Hippocampal formation (tissue), 2 donors: ENCODE measurements around the gene VAV2.
"Not testable (repeated sequence)": the region's sequence is repeated elsewhere in the genome, so short reads cannot be mapped to it uniquely, and the experiment has no call there.

Source experiments
- DNase-seq, 2 donors: peaks; one replicate each; lab custom pipeline; 2025; lab: John Stamatoyannopoulos, UW

Gene VAV2

DNA sequence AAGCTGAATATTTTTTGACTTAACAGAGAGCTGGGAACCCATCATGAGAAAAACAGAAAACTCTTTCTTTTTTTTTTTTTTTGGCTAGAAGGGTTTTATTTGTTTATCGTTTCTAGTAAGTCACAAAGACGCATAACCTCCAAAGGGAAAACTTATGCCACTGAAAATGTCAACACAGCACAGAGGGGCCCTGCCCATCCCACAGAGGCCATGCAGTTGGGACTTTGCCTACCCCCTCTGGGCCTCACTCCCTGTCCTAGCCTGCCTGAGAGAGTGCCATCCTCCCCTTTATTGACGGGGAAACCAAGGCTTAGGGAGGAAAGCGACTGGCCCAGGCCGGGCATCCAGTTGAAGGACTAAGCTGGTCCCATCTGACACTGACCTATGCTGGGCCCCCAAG, 74.7 kb downstream of the VAV2 start:
- no peak for DNase-seq

DNA sequence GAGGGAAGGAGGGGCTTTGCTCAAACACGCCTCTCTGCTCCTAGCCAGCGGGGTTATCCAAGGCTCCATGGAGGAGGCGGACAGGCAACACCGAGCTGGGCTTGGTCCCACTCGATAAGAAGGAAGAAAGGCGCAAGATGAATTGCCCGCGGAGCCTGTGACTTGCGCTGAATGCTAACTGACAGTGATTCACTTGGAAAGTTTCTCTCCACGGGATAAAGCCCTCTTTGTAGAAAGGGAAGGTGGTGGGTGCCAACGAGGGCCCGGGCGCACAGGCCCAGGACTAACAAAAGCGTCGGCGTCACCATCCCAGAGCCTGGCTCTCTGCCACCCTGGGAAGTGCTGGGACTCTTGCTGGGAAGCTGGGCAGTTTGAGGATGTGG, 76.0 kb downstream of the VAV2 start:
- peak; percentile 73 to 82 for DNase-seq

DNA sequence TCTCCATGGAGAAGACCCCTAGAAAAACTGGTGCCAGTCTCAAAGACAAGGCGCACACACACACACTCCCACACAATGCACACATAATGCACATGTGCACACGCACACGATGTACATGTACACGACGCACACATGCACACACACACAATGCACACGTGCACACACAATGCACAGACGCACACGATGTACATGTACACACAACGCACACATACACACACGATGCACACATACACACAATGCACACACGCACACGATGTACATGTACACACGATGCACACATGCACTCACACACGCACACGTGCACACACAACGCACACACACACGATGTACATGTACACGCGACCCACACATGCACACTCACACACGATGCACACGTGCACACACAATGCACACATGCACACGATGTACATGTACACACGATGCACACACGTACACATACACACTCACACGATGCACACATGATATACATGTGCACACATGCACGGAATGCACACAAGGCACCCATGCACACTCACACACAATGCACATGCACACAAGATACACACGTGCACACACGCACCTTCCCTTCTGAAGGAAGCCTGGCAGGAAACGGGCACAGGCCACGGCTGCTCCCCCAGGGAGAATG, 76.5 kb downstream of the VAV2 start:
- DNase-seq: no peak

DNA sequence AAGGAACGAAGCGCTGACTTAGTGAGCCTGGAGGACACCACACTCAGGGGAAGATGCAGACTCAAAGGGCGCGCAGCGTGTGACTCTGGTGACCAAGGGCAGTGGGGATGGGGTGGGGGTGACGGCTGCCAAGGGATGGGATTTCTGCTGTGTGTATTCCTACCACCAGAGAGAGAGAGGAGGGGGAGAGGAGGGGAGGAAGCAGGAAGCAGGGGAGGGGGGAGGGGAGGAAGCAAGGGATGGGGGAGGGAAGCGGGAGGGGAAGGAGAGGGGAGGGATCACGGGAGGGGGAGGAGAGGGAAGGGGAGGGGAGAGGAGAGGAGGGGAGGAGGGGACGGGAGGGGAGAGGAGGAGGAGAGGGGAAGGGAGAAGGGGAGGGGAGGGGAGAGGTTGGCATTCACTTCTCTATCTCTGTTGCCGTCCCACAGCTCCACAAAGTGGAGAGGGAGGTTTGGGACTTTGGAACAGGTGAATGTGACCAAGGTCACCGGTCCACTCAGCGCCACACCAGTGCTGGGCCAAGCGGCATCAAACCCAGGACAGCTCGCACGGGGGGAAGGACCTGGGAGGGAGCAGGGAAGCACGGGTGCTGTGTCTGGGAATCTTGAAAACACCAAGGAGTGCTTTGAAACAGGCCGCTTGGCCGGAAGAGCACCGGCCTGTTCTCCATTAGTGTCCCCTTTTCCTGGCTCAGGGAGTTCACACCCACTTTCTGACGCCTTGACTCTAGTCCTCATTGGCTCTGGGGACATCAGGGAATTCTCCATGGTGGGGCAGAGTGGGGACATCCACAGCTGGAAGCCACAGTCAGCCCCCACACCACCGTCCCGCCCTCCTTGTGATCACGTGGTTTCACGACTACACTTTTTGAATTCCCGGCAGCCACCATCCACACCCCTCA, 77.4 kb downstream of the VAV2 start:
- DNase-seq: no peak

DNA sequence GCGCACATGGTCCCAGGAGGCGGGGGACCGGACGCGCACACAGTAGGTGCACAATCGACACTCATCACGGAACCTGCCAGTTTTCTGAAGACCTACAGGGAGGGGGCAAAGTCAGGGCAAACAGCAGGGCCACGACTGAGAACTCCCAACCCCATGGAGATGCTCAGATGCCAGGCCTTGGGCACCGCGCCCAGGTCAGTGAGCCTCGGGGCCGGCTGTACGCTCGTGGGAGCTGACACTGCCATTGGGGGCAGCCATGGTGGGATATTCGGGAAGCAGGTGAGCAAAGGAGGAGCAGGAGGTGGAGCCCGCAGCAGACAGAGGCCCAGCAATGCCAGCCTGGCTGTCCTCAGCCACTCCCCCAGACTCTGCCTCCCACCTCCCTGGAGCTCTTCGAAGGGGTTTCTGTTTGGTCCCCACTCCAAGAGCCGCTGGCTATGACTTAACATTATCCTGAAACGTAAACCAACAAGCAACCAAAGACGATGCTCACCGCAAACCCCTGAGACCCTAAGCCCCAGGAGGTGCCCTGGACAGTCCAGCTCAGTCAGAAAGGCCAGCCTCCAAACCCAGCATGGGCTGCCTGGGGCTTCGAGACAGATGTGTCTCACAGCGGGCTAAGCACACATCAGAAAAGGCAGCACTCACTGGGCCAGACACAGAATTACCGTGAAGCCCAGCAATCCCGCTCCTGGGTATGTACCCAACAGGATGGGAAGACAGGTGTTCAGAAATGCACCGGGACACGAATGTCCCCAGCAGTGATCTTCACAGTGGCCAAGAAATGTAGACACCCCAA, 78.4 kb downstream of the VAV2 start:
- no peak for DNase-seq

DNA sequence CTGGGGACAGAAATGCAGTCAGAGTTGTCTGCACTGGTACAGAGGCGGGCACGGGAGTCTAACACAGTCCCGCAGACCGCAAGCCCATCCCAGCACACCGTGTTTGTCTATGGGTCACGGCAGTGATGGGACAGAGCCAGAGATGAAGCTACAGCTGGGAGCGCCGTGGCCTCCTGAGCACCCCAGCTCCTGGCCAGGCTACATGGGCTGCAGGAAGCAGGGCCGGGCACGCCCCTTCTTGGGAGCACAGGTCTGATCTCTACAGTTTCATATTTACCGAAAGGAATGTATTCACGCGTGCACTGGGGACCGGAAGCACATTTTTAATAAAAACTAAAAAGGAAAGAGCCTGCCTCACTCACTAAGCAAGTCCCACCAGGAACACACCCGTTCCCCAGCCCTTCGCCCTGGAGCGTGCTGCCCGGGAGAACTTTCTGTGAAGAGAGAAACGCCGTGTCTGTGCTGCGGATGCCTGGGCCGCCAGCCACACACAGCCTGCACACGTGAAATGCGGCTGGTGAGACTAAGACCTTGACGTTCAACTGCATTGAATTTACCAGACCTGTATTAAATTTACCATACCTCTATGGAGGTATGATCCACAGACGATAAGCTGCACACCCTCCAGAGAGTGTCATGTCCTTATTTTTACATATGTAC, 81.1 kb downstream of the VAV2 start:
- no peak for DNase-seq

DNA sequence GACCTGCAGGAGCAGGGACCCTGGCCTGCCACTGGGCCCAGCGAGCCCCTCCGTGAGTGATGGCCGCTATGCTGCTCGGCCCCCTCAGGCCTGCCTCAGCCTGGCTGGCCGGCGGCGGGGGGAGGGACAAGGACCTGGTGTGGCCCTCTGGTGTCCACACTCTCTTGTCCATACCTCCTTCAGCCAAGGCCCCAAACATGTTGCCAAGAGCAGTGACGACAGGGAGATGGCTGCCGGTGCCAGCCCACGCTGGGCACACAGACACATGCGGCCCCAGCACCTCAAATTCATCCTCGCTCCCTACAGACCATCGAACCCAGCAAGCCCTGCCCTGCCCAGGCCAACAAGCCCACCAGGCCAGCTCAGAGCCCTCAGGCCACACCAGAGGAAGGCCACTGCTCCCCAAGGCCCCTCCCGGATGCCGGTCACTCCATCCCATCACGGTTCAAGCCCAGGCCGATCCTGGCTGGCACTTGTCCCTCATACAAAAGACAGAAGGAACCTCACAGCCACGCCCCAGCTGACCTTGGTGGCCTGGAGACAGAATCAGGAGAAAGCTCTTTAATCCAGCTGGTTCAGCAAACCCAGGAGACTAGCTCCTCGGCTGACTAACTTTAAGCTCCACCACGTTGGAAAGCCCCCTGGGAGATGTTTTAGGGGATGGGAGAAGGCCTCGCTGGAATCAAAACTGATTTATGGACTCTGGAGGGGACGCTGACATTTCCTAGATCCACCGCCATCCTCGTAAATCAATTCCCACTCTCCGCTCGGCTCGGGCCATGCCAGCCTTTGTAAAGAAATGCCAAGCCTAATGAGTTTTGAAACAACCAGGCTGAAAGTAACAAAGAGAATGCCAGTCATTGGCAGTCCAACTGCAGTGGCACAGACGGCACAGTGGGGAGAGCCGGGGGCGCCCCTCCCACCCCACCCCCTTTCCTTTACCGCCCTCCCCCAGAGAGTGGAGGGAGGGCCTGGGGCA, 84.9 kb downstream of the VAV2 start:
- peak in 1 of 2 donors; percentile 40 for DNase-seq

DNA sequence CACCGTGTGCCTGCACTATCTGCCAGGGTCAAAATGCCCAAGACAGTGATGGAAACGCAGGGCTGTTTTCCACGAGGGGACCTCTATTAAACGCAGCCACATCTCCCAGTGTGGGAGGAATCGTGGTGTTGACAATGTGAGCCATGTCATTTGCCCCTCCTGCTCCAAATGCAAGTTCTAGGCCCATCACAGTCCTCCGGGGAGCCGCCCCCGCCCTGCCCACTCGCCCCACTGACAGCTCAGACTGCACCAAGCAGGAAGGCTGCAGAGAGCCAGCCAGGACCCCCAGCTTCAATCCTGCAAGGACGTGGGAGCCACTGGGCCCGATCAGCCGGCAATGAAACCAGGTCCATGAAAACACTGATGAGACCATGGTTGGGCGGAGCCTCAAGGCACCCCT, 85.9 kb downstream of the VAV2 start:
- DNase-seq: no peak

DNA sequence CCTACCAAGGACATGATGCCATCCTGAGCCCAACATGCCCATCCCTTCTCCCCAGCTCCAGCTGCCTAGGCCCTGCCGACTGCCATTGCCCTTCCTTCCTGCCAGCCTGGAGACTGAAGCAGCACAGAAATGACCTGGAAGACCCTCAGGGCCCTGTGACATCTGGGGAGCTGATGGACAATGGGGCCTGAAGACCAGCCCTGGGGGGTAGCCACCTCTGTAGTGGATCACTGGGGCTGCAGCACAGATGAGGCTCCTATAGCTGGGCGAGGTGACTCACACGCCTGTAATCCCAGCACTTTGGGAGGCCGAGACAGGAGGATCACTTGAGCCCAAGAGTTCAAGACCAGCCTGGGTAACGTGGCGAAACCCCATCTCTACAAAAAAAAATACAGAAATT, 86.6 kb downstream of the VAV2 start:
- DNase-seq: no peak

DNA sequence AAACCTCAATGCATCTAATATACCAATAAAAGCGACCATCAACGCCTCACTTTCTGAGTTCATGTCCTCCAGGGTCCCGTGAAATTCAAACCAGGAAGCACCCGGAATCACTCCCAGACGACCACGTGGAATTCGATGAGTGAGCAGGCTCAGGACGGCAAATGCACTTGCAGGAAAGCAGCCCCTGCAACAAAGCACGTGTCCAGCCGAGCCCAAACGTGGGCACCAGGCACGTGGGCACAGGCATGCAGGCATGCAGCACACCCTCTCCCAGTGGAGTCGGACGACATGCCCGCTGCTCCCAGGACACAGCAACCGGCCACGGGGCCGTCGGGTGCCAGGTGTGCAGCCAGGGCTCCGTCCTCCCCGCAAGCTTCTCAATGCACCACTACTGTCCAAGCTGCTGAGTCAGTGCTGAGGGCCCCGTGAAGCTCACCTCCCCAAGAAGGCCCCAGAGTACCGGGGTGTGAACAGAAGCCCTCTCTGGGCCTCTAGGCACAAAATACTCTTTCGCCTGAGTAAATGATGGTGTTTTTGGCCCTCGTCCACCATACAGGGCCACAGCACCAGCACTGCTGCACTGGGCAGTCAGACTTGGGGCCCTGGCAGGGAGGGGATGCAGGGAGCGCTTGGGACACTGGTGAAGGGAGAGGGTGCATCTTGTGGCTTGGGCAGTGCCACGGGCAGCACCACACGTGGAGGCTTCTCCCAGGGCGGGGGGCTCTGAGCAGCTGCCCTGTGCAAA, 87.6 kb downstream of the VAV2 start:
- no peak for DNase-seq

DNA sequence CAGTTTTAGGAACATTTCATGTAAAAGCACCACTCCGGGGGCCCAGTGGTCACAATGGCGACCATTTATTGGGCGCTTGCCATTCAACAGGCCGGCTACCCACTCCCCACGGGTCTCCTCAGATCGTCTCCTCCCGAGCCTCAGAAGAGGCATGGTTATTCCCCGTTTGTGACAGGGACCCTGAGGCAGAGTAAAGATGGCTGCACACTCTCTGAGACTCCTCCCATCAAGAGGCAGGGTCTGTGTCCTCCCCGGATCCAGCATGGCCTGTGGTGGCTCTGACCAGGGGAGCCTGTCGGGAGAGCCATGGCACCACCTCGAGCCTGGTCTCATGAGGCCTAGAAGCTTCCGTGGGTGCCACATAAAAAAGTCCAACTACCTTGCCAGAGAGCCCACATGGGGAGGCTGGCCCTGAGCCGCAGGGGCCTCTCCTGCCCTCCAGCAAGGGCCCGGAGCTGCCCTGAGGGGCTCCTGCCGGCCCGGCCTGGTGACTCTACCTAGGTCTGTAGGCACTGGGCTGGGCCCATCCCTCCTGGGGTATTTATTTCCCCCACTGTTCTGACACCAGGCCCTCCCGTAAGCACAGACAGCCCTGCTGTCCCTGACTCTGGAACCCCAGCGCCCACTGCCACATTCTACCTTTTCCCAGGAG, 90.8 kb downstream of the VAV2 start:
- no peak for DNase-seq

DNA sequence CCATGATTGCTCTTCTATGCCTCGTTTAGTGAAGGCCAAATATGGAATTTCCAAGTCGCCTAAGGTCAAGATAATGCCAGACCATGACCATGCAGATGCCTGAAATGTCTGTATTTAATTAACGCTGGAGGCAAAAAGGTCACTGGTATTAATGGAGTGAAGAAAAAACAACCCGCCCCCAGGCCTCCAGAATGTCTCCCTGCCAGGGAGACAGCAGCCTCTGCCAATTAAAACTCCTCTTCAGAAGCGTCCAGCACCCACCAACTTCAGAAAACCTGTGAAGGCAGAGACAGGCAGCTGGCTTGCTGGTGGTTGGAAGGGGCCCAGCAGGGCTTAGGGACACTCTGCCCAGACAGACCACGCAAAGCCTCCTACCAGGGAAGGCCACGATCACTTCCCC, 94.4 kb downstream of the VAV2 start:
- DNase-seq: no peak

DNA sequence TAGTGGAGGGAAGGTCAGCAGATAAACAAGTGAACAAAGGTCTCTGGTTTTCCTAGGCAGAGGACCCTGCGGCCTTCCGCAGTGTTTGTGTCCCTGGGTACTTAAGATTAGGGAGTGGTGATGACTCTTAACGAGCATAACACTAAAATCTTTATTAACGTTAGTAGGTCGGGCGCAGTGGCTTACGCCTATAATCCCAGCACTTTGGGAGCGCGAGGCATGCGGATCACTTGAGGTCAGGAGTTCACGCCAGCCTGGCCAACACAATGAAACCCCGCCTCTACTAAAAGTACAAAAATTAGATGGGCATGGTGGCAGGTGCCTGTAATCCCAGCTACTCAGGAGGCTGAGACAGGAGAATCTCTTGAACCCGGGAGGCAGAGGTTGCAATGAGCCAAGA, 96.1 kb downstream of the VAV2 start:
- DNase-seq: not testable (repeated sequence)

DNA sequence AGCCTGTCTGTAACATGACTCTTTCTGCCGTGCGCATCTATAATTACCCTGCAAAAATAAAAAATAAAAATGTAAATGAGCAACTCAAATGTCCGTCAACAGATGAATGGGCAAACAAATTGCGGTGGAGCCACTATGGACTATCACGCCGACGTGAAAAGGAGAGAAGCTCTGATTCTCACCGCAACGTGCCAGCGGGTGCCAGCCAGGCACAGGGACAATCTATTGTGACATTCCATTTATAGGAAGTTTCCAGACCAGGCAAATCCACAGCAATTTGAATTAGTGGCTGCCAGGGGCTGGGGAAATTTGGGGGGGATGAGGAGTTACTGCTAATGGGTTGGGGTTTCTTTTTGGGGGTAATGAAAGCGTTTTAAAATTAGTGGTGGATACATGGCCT, 96.8 kb downstream of the VAV2 start:
- DNase-seq: no peak

DNA sequence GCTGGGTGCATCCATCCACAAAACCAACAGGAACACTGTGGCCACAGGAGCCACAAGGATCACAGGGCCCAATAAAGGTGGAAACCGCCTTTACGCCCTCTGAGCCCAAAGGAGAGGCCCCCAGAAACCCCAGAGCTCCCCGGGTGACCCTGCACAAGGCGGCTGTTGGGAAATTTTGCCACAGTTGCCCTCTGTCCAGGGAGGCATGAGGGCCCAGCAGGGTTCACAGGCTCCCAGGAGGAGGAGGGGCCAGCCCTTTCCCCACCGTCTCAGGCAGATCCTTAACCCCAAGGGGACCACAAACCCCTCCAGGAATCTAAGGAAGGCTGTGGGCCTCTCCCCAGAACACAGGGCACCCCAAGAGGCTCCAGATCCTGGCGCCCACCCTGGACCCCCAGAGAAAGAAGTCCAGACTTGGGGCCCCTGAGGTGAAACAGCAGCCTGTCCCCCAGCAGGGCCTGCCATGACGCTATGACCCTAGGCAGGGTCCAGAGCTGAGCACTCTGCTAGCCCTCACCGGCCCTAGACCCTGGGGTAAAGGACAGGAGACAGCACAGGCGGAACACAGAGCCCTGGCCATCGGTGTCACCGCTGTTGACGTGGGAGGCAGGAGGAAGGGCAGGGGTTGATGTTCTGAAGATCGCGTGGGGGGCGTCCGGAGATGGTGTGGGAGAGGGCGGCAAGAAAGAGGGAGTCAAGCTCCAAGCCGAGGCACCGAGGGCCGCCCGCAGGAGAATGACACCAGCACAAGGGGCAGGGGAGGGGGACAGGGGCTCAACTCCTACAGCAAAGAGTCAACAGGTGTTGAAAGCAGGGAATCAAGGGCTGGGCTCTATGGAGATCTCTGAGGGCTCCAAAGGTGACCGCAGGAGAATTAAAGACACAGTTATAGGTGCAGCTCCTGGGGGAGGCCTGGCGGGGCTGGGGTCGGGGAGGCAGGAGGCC, 97.5 kb downstream of the VAV2 start:
- no peak for DNase-seq

DNA sequence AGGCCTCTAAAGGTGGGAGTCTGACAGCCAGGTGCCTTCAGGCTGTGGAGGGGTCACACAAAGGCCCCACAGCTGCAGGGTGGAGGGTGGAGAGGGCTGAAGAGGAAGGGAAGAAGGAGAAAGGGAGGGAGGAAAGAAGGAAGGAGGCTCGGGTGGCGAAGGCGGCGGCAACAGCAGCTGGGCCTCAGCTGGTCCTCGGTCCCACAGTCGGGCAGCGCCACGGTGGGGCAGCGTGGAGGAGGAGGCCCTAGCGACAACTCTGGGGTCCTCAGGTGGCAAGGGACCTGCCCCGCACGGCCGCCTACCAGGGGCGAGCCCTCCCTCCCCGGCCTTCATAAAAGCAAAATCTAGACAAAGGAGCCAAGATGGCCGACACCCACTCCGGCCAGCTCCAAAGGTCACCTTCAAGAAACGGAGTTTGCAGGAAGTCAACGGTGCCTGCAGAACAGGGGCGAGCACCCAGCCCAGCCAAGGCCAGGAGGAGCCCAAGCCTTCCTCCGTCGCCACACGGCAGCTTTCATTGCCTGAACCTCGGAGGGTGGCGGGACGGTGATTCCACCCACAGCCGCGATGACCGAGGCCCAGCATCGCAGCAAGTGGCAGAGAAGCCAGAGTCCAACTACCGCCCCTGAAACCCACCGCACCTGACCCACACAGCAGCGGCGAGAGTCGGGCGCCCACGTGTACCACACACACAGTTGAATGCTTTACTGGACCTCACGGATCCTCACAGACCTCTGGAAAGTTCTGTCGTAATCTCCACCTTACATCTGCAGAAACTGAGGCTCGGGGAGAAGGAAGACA, 98.7 kb downstream of the VAV2 start:
- DNase-seq: no peak

DNA sequence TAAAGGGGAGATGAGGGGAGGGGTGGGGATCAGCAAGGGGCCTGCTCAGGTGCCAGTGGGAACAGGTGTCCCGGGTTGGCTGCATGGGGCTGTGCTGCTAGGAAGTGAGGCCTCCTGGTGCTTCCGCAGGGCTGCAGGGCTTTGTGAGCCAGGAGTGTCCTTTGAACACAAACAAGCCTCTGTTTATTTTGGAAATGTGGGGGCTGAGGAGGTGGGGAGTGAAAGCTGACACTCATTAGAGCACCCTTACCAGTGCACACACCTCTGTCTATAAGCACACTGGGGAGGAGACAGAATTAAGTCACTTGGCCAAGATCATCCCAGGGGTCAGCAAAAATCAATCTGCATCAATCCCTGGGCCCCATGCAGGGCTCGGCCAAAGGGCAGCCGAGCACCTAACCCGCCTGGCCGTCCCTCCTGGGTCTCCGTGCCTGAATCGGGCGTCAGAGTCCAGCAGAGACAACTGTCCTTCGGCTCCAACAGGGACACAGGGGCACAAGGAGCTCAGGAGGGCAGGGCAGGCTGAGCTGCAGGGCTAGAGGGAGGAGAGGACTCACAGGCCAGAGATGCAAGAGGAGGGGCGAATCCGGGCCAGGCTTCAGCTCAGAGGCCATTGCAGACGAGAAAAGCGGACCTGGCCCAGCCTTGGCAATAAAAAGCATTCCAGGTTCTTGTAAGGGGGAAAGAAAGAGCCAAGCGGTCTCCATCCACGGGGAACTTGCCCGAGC, 99.8 kb downstream of the VAV2 start:
- DNase-seq: no peak
